Measurements from ENCODE around the gene MUL1.

MUL1 gene

GRCh38 chr1:20546637-20547036, 38.7 kb upstream of the MUL1 start:
- no peaks in the 10 kb centered on the region for H3K9me3 ChIP-seq (ENCODE audit: insufficient read depth, low read length)
- TF ChIP-seq YY1 (IDR thresholded peaks at IDR 0.05; ENCODE audit: insufficient read depth, insufficient read length) (no peak), SUZ12 (IDR thresholded peaks at IDR 0.05; ENCODE audit: extremely low read depth, insufficient read depth, insufficient read length) (no peak), ZNF274 (IDR thresholded peaks at IDR 0.05; ENCODE audit: low read depth, low read length) (no peak)
- no peaks in the 10 kb centered on the region for H3K4me1 ChIP-seq (ENCODE audit: insufficient read depth, insufficient read length)
- no peaks in the 10 kb centered on the region for H3K36me3 ChIP-seq (ENCODE audit: insufficient read depth, insufficient read length, low read length)
- DNase-seq (ENCODE audit: low read depth, low spot score) = no peak
- H3K4me3 ChIP-seq (ENCODE audit: insufficient read length, low read depth) = no peak overlapping the region
- no peaks in the 10 kb centered on the region for H3K27me3 ChIP-seq (ENCODE audit: insufficient read depth, insufficient read length)
- no peak overlapping the region for H3K9ac ChIP-seq (ENCODE audit: insufficient read length, low read depth)

- TF ChIP-seq SUZ12 (IDR thresholded peaks at IDR 0.05; ENCODE audit: extremely low read depth, insufficient read depth, insufficient read length) = no peak
- TF ChIP-seq YY1 (IDR thresholded peaks at IDR 0.05; ENCODE audit: insufficient read depth, insufficient read length) = no peak
- no peak for TF ChIP-seq ZNF274 (IDR thresholded peaks at IDR 0.05; ENCODE audit: low read depth, low read length)
- H3K36me3 ChIP-seq (ENCODE audit: insufficient read depth, insufficient read length, low read length) = no peaks in the 10 kb centered on the region
- H3K27me3 ChIP-seq (ENCODE audit: insufficient read depth, insufficient read length) = peaks cover 2% of the 10 kb centered on the region
- DNase-seq (ENCODE audit: low read depth, low spot score) = no peak
- H3K9ac ChIP-seq (ENCODE audit: insufficient read length, low read depth) = no peak overlapping the region
- H3K9me3 ChIP-seq (ENCODE audit: insufficient read depth, low read length) = no peaks in the 10 kb centered on the region
- H3K4me3 ChIP-seq (ENCODE audit: insufficient read length, low read depth) = no peak overlapping the region
- no peaks in the 10 kb centered on the region for H3K4me1 ChIP-seq (ENCODE audit: insufficient read depth, insufficient read length)
Measured at GRCh38 chr1:20540281-20540680, 32.3 kb upstream of the MUL1 start.

GRCh38 chr1:20538760-20539551, 31.0 kb upstream of the MUL1 start:
- H3K4me3 ChIP-seq (ENCODE audit: insufficient read length, low read depth) = no peak overlapping the region
- no peak for DNase-seq (ENCODE audit: low read depth, low spot score)
- no peaks in the 10 kb centered on the region for H3K36me3 ChIP-seq (ENCODE audit: insufficient read depth, insufficient read length, low read length)
- TF ChIP-seq ZNF274 (IDR thresholded peaks at IDR 0.05; ENCODE audit: low read depth, low read length) (no peak), SUZ12 (IDR thresholded peaks at IDR 0.05; ENCODE audit: extremely low read depth, insufficient read depth, insufficient read length) (no peak)
- H3K9me3 ChIP-seq (ENCODE audit: insufficient read depth, low read length) = no peaks in the 10 kb centered on the region
- no peaks in the 10 kb centered on the region for H3K4me1 ChIP-seq (ENCODE audit: insufficient read depth, insufficient read length)
- no peak overlapping the region for H3K9ac ChIP-seq (ENCODE audit: insufficient read length, low read depth)
- peaks cover 2% of the 10 kb centered on the region for H3K27me3 ChIP-seq (ENCODE audit: insufficient read depth, insufficient read length)

- TF ChIP-seq ZNF274 (IDR thresholded peaks at IDR 0.05; ENCODE audit: low read depth, low read length) = no peak
- no peak for TF ChIP-seq SUZ12 (IDR thresholded peaks at IDR 0.05; ENCODE audit: extremely low read depth, insufficient read depth, insufficient read length)
- no peak overlapping the region for H3K9ac ChIP-seq (ENCODE audit: insufficient read length, low read depth)
- H3K36me3 ChIP-seq (ENCODE audit: insufficient read depth, insufficient read length, low read length) = no peaks in the 10 kb centered on the region
- no peak overlapping the region for H3K4me3 ChIP-seq (ENCODE audit: insufficient read length, low read depth)
- H3K4me1 ChIP-seq (ENCODE audit: insufficient read depth, insufficient read length) = no peaks in the 10 kb centered on the region
- H3K27me3 ChIP-seq (ENCODE audit: insufficient read depth, insufficient read length) = peaks cover 2% of the 10 kb centered on the region
- no peak for DNase-seq (ENCODE audit: low read depth, low spot score)
- H3K9me3 ChIP-seq (ENCODE audit: insufficient read depth, low read length) = no peaks in the 10 kb centered on the region
Measured at GRCh38 chr1:20538227-20538626, 30.3 kb upstream of the MUL1 start.

GRCh38 chr1:20534659-20535417, 26.9 kb upstream of the MUL1 start:
- H3K9me3 ChIP-seq (ENCODE audit: insufficient read depth, low read length) = no peaks in the 10 kb centered on the region
- H3K27me3 ChIP-seq (ENCODE audit: insufficient read depth, insufficient read length) = peaks cover 2% of the 10 kb centered on the region
- DNase-seq (ENCODE audit: low read depth, low spot score) = no peak
- H3K4me3 ChIP-seq (ENCODE audit: insufficient read length, low read depth) = no peak overlapping the region
- TF ChIP-seq ZNF274 (IDR thresholded peaks at IDR 0.05; ENCODE audit: low read depth, low read length) = no peak
- TF ChIP-seq SUZ12 (IDR thresholded peaks at IDR 0.05; ENCODE audit: extremely low read depth, insufficient read depth, insufficient read length) = no peak
- TF ChIP-seq YY1 (IDR thresholded peaks at IDR 0.05; ENCODE audit: insufficient read depth, insufficient read length) = no peak
- no peaks in the 10 kb centered on the region for H3K4me1 ChIP-seq (ENCODE audit: insufficient read depth, insufficient read length)
- no peaks in the 10 kb centered on the region for H3K36me3 ChIP-seq (ENCODE audit: insufficient read depth, insufficient read length, low read length)
- H3K9ac ChIP-seq (ENCODE audit: insufficient read length, low read depth) = no peak overlapping the region

GRCh38 chr1:20533635-20534034, 25.7 kb upstream of the MUL1 start:
- no peak overlapping the region for H3K9ac ChIP-seq (ENCODE audit: insufficient read length, low read depth)
- H3K4me3 ChIP-seq (ENCODE audit: insufficient read length, low read depth) = no peak overlapping the region
- peaks cover 2% of the 10 kb centered on the region for H3K27me3 ChIP-seq (ENCODE audit: insufficient read depth, insufficient read length)
- no peaks in the 10 kb centered on the region for H3K9me3 ChIP-seq (ENCODE audit: insufficient read depth, low read length)
- TF ChIP-seq YY1 (IDR thresholded peaks at IDR 0.05; ENCODE audit: insufficient read depth, insufficient read length) = no peak
- H3K4me1 ChIP-seq (ENCODE audit: insufficient read depth, insufficient read length) = no peaks in the 10 kb centered on the region
- DNase-seq (ENCODE audit: low read depth, low spot score) = no peak
- no peaks in the 10 kb centered on the region for H3K36me3 ChIP-seq (ENCODE audit: insufficient read depth, insufficient read length, low read length)

- H3K4me1 ChIP-seq (ENCODE audit: insufficient read depth, insufficient read length) = no peaks in the 10 kb centered on the region
- no peak for TF ChIP-seq YY1 (IDR thresholded peaks at IDR 0.05; ENCODE audit: insufficient read depth, insufficient read length)
- no peak for TF ChIP-seq ZNF274 (IDR thresholded peaks at IDR 0.05; ENCODE audit: low read depth, low read length)
- no peak for TF ChIP-seq SUZ12 (IDR thresholded peaks at IDR 0.05; ENCODE audit: extremely low read depth, insufficient read depth, insufficient read length)
- DNase-seq (ENCODE audit: low read depth, low spot score) = no peak
- H3K4me3 ChIP-seq (ENCODE audit: insufficient read length, low read depth) = no peak overlapping the region
- no peaks in the 10 kb centered on the region for H3K9me3 ChIP-seq (ENCODE audit: insufficient read depth, low read length)
- H3K27me3 ChIP-seq (ENCODE audit: insufficient read depth, insufficient read length) = no peaks in the 10 kb centered on the region
- H3K9ac ChIP-seq (ENCODE audit: insufficient read length, low read depth) = no peak overlapping the region
- H3K36me3 ChIP-seq (ENCODE audit: insufficient read depth, insufficient read length, low read length) = no peaks in the 10 kb centered on the region
Measured at GRCh38 chr1:20530901-20531300, 22.9 kb upstream of the MUL1 start.

Data from NT2/D1 (cell line).